CD1c-positive myeloid dendritic cell (primary cell): ENCODE data around the gene SMIM43.
"Not testable (repeated sequence)": the region's sequence is repeated elsewhere in the genome, so short reads cannot be mapped to it uniquely, and the experiment has no call there.

Experiments
- DNase-seq: peaks from one replicate; pipeline ENCODE4 v3.0.0-alpha.2; 2016; ENCODE audit errors: extremely low spot score

Gene SMIM43

DNA sequence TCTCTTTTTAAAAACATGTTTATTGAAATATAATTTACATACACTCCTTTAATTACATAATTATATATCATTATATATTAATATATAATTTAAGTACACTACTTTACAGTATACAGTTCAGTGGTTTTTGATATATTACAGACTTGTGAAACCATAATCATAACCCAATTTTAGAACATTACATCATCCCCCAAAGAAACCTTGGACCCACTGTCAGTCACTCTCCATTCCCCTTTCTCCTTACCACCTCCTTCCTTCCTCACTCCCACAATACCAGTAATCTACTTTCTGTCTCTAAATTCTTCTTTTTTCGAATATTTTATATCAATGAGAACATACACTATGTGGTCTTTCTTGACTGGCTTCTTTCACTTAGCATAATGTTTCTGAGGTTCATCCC is 18.2 kb upstream of the SMIM43 start:
- no peak for DNase-seq

DNA sequence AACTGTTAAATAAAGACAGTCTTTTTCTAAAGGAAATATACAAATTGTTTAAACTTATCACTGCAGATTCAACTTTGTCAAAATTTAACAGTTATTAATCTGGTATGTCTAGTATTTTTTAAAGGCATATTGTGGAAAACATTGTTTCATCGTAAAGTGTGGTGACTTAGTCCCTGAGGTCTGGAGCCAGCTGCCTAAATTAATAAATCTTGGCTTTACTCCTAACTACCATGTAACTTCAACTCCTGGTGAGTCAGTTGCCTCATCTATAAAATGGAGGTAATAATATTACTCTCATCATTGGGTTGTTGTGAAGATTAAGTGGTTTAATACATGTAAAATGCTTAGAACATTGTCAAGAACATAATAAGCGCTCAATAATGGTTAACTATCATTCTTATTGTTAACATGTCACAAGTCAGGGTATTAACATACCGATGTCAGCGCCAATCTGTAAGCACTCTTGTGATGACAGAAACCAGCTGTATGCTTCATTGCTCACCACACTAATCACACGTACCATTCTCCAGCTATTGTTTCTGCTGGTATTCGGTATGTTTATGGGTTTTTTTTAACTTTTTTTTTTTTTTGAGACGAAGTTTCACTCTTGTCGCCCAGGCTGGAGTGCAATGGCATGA is 14.1 kb upstream of the SMIM43 start:
- no peak for DNase-seq

DNA sequence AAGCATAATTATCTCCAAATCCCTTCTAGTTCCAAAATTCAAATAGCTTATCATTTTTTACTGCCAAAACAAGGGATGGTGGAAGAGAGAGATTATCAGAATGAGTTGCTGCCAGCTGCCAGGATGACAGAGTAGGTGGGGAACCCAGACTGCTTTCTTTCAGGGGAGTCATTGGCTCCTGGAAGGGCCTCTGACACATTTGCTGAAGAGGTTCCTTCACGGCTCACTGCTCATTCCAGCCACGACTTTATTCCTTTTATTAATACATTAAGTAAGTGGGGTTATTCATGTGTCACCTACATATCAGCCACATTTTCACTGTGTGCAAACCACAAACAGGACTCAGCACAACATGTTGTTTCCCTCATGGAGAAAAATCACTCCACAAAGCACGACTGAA is 12.7 kb upstream of the SMIM43 start:
- no peak for DNase-seq

DNA sequence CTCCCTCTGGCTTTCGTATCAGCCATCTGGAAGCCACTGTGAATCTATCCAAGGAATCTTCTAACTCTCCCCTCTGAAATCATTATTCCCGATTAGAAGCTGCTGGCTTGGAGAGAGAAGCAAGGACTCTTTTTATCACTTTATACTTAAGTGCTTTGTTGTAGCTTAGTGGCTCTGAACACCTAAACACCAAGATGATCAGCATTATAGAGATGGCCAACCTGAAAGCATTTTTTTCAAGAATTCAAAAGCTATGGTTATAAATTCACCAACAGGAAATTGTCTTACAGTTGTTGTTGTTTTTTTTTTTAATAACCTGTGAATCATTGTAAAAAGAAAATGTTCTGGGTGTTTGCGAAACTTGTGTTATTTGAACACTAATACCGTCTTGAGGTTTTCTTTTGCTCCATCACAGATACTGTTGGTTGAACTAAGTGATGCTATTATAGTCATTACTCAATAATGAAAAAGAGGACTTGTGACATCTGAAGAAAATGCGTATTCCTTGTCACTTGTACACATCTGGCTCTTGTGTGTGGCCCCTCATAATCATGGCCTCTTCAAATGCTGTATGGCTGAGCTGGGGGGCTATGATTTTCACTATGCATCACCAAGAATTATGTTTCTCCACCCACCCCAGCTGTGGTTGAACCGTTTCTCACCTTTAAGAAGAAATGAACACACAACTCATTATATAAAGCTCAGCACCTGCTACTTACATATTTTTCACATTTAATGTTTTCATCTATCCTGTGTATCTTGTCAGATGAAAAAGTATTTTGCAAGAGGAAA is 11.8 kb upstream of the SMIM43 start:
- no peak for DNase-seq

DNA sequence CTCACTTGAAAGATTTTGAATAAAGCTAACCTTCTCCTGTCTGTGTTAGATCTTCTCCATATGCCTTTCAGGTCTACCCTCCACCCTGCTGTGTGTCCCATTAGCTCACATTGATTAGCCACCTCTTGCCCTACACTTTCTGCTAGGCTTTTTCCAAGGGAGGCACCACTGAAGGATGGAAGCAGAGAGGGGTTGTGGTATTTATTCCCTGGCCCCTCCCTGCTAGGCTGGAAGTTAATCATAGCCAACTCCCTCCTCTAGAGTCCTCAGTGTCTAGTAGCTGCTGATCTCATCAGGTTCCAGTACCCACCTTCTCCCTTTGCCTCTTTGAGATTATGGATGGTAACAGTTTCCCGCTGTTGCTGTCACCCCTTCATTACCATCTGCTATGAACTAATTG is 8.9 kb upstream of the SMIM43 start:
- DNase-seq: no peak

DNA sequence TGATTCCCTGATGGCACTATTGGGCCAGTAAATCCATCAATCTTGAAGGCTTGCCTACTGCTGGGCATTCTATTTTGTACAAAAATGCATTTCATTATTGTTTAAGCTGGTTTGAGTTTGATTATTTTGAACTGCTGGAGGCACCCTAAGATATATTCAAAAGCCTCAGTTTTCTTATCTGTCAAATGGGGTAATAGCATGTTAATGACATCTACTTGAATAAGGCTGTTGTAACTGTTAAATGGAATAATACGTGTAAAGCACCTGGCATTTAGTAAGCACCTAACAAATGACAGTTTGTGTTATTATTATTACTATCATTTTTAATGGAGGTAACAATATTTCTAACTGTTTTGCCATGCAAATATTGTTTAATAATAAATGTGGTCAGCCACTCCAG is 6.9 kb upstream of the SMIM43 start:
- no peak for DNase-seq

DNA sequence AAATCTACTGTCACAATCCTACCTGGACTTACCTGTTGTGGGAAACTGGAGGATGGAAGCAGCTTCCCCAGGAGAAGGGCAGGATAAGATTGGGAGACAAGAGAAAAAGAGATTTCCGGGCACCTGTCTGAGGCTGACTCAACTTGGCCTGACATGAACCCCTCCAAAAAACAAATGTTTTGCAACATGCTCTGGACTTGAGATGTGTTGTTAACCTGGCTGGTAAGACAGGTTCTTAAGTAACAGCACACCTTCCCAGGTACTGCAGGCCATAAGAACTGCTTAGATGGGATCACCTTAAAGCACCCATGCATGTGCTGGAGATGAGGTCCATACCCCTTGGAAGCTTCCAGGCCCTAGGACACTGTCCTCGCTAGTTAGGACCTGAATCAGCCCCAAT is 4.4 kb upstream of the SMIM43 start:
- DNase-seq: no peak

DNA sequence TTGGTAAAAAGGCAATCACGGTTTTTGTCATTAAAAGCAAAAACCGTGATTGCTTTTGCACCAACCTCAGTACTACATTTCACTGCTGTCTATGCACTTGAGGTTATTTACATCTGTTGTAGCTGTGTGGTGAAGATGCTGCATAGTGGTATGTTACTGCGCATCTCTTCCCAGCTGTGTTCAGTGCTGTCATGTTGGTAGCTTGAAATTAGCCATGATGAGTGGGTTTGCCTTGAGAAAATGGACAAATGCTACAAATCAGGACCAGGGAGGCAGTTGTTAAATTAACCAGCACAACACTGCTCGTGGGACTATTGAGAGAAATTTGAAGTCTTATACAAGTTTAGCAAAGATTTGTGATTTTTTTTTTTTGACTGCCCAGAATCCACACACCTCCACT is 2.2 kb upstream of the SMIM43 start:
- DNase-seq: no peak

DNA sequence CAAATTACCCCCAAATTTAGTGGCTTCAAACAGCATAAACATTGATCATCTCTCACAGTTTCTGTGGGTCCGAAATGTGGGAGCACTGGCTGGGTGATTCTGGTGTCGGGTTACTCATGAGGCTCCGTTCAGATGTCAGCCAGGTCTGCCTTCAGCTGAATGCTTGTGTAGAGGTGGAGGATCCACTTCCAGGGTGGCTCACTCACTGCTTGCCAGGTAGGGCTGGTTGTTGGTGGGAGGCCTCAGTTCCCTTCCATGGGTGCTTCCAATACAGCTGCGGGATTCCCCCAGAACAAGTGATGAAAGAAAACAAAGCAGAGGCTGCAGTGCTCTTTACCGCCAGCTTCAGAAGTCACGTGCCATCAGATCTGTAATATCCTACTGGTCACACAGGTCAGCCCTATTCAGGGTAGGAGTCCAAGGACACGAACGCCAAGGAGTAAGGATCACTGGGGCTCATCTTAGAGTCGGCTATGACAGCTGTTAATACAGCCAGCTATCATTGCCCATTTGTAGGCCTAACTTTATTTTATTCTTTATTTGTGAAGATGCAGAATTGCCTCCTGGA is 1.1 kb upstream of the SMIM43 start:
- no peak for DNase-seq

DNA sequence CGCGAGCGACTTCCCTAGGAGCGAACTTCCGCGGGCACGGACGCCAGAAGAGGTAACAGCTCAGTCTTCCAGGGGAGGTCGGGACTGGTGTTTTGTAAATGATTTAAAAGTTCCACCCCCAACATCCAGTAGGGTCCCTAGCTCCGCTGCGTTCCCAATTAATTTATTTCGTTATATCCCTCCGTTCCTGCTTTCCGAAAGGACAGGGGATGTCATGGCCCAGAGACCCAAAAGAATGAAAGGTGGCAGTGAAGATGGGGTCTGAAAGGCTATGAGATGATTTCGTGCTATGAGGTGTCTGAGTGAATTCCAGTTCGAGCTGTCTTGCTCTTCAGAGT is 373 bp upstream of the SMIM43 start:
- no peak for DNase-seq

DNA sequence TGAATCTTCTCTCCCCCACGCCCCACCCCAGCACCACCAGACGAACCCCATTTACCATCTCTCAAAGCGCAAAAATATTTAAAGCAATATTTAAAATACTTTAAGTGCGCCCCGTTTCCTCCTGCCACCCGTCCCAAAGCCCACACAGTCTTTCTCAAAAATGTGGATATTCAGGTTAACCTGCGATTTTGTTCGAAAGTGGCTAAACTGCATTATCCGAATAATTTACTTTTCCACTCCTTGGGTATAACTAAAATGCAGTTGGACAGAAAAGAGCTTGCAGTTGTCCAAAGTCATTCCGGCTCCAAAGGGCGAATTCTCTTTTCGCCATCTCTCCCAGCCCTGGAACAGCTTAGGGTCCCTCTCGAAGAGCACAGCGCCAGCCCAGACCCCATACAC is 662 bp downstream of the SMIM43 start:
- DNase-seq: no peak

DNA sequence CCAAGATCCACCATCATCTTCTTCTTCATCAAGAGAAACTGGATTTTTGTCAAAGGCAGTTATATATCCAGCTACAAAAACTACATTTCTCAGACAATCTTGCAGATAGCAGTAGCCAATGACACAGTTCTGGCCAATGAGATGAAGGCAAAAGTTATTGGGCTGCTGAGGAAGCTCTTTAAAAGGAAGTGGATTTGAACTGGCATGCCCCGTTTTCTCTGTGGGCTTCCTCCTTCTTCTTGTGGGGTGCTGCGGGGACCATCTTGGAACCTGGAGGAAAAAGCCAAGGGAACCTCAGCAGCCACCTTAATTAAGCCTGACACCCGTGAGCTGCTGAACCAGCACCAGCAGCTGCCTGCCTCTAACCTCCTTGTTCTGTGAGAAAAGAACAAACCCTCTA is 4.8 kb downstream of the SMIM43 start:
- DNase-seq: no peak

DNA sequence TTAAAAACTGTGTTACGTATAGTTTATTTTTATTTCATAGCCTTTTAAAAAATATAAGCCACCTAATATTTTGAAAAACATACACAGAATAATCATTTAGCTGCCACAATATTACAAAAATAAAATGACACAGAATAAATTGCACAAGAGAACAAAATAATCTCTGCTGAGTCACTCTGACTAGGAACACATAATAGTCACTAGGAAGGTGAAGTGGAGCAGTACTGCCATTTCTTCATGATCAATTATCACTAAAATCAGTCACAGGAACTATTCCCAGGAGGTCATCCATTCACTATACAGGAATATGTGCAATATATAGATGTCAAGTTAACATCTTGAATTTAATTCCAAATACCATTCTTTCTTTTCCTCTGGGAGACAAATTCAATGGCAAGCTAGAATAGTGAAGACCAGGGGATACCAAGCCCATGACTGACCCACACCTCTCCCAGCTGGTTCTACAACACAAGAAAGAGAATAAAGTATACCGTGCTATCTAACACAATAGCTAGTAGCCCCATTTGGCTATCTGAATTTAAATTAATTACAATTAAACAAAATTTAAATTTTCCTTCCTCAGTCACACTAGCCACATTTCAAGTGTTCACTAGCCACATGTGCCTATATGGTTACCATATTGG is 5.9 kb downstream of the SMIM43 start:
- DNase-seq: no peak

DNA sequence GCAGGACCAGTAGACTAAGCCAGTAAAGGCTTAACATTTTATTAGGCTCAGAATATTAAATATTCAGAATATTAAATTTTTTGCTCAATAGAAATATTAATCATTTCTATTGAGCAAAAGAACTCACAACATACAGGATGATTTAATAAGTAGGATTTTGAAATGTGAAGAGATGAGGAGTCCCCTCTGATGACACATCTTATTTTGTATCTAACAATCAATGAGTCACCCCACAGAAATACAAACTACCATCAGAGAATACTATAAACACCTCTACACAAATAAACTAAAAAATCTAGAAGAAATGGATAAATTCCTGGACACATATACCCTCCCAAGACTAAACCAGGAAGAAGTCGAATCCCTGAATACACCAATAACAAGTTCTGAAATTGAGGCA is 12.8 kb downstream of the SMIM43 start:
- not testable (repeated sequence) for DNase-seq

DNA sequence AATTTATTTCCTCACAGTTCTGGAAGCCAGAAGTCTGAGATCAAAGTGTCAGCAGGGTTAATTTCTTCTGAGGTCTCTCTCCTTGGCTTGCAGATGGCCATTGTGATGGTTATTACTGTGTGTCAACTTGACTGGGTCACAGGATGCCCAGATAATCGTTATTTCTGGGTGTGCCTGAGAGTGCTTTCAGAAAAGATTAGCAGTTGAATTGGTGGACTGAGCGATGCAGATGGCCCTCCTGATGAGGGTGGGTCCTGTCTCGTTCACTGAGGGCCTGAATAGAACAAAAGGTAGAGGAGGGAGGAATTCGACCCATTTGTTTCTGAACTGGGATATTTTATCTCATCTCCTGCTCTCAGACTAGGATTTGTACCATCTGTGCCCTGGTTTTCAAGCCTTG is 15.7 kb downstream of the SMIM43 start:
- no peak for DNase-seq

DNA sequence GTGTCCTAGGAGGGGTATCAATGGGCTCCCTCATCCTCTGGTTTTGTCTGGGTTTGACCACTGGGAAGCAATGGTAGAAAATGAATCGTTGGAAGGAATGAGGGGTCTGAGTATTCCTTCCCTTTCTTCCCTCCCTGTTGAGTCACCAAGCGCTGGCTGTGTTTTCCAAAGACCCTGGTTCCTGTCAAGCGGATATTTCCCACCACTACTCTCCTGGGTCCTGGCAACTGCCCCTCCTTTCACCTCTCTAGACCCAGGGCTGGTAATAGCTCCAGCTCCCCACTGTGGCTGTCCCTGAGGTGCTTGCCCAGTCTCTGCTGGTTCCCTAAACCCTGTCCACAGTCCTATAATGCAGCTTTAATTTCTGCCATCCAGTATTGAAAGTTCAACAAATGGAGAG is 22.2 kb downstream of the SMIM43 start:
- DNase-seq: no peak

DNA sequence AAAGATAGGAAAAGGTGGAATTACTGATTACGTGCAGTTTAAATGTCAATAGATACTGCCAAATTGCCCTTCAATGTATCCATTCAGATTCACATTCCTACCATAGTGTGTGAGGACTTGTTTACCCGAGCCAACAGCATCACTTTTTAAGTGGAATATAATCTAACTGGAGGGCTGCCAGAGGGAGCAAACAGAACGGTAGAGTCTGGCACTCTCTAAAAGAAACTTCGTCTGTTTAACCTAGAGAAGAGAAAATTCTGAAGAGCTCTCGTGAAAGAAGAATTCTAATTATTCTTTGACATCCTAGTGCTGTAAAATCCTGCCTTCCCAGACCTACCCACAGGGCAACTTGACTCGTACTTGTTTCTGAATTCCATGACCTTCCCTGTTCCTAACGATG is 23.2 kb downstream of the SMIM43 start:
- DNase-seq: no peak

DNA sequence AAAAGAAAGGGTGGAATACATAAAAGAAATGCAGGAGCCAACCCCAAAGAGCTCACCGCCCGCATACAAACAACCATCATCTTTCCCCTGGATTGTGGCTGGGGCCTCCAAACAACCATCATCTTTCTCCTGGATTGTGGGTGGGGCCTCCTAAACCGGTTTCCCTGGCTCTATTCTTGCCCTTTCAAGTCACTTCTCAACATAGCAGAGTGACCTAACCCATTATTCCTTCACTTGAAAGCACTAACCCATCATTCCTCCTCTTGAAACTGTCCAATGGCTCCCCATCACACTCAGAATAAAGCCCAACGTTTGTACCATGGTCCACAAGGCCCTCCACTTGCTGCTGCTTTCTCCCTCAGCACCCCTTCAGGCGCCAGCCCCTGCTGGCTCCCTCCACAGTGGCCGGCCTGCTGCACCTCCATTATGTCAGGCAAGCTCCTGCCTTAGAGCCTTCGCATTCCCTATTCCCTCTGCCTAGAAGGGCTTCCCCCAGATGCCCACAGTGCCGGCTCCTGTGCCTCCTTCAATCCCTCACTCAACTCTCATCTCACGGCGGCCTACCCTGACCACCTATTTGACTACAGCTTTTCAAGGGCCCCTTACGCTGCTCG is 24.1 kb downstream of the SMIM43 start:
- no peak for DNase-seq

DNA sequence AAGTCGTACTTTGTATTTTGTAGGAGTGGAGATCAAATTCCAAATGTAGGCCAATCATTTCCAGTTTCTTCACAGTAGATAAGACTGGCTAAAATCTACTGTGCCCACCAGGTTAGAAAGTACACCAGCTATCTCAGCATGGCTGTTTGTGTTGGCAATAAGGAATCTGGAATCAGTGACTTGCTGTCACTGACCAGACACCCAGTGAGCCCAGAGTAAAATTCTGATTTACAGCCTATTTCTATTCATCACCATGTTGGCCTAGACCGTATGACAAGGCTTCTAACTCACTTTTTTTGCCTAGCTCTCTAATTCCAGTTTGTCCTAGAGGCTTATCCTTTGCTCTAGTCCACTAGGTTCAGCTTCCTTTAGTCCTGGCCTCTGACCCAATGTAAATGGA is 25.4 kb downstream of the SMIM43 start:
- DNase-seq: no peak

DNA sequence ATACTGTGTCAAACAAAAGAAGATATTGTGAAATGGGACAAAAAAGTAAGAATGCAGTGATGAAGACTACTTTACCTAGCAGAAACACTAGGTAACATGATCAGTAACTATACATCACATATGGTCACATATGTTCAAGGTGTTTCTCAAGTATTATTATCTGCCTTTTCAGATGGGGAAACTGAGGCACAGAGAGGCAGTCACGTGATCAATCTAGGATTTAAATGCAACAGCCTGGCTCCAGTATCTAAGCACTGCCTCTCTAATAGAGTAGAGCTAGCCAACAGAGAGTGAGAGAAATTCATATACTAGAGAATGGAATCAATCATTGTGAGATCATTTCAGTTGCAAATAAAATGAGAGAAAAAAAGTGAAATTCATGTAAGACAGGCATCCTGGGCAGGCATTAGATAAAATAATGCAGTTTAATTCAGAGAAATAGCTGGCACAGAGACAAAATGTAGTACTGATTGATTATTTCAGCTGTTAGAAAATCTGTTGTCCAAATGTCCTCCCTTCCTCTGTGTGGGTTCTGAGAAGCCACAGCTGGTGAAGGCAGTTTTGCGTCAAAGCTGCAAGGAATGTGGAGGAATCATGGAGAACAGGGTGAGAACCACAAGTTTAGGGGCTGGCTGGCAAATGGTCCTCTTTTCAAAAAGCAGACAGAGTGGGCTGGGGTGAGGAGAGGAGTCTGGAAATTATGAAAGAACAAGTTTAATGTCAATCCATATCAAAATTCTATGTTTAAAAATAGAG is 26.0 kb downstream of the SMIM43 start:
- no peak for DNase-seq

DNA sequence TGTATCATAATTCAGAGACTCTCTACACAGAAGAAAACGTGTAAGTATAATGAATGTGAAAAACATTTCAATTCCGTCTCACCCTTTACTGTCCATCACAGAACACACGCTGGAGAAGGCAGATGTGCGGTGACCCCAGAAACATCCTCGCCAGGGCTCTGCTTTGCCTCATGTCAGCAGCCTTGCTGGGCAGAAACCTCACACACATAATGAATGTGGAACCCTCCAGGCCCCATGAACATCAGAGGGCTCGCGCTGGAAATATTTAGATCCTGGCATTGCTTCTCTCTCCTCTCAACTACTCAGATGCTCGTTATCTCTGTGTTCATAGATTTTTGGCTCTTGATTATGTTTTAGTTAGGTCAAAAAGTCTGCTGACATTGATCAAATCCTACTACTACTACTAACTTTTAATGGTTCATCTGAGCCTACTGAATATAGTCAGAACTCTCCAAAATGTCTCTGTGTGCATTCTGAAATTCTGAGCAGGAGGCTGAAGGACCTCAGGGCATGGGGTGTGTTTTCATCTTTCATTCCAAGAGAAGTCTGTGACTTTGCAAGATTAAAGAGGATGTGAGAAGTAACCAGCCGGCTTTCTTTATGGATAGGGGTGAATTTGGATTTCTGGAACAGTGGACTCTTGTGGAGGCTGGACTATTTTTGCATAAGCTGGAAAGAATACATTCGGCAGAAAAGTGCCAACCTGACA is 27.0 kb downstream of the SMIM43 start:
- no peak for DNase-seq
